GM21723 (cell line): ENCODE data around the gene CEBPG.
A peak's percentile ranks its signal among the peaks of the same experiment; 100 is the strongest.

Source experiments
- ATAC-seq: cut with Tn5 transposase; IDR thresholded peaks from one replicate; pipeline ENCODE4 v1.9.1; 2021; ENCODE audit warnings: mild to moderate bottlenecking, moderate library complexity; ENCODE audit not compliant: unreplicated experiment

The CEBPG gene

DNA sequence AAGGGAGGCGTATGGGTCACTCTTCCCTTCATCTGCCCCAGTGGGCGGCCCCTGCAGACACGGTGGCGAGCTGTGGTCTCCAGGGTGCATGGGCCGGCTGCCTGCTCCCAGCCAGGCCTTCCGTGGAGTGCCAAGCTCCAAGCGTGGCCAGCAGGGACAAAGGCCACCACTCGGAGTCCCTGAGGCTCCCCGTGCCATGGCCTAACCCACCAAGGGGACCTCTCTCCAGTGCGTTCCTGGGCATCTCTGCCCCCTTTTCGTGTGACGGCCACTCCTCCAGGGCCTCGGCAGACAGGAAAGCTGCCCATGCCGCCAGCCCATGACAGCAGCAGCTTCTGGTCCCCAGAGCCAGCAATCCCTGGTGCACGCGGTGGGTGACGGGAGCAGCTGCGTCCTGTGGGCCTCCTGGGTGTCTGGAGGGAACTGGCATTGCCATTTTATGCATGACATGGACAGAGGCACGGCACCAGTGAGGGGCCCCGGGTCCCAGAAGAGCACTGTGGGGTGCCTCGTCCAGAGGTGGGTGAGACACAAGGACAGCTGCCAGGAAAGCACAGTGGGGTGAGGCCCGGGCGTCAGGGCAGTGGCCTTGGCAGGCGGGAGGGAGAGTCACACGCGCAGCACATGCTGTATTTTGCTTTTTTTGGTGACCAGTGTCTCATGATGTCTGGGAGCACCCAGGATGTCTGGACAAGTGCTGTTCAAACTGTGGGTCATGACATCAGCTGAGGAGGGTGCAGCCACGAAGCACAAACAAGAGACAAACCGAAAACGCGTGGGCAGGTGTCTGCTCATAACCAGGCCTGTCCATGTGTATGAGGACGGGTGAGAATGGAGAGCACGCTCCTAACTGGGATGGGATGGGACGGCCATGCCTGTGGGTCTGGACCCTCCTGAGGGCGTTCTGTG, 32.3 kb downstream of the CEBPG start:
- ATAC-seq: no peak

DNA sequence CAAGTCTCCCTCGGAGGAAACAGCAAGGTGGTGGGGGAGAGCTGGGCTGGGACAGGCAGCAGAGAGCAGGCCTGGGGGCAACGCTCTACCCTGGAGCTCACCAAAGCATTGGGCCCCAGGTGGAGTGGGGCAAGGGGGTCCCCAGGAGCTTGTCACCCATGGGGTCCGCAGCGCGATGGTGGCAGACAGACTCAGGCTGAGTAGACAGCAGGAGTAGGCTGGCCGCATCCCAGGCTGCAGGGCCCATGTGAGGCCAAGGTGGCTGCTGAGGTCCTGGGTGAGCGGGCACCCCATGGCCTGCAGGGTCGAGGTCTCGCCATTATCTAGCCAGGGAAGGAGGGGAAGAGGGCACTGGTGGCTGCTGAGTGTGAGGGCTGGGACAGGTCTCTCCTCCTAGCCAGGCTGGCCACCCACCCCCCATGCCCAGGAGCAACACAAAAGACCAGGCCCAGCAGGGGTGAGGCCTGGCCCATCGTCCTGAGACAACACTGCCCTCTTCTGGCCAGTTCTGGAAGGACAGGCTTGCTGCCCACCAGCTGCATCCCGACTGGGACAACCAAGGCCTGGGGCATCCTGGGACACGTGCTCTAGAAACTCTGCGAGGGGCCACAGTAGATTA, 33.1 kb downstream of the CEBPG start:
- ATAC-seq: no peak

- ATAC-seq: no peak
These were observed 33.6 kb downstream of the CEBPG start for GRCh38 chr19:33407140-33407551.

- no peak for ATAC-seq
These were observed 34.2 kb downstream of the CEBPG start for GRCh38 chr19:33407716-33408115.

- no peak for ATAC-seq
These were observed 34.6 kb downstream of the CEBPG start for GRCh38 chr19:33408116-33408515.

- ATAC-seq: no peak
These were observed 35.3 kb downstream of the CEBPG start for GRCh38 chr19:33408538-33409434.

DNA sequence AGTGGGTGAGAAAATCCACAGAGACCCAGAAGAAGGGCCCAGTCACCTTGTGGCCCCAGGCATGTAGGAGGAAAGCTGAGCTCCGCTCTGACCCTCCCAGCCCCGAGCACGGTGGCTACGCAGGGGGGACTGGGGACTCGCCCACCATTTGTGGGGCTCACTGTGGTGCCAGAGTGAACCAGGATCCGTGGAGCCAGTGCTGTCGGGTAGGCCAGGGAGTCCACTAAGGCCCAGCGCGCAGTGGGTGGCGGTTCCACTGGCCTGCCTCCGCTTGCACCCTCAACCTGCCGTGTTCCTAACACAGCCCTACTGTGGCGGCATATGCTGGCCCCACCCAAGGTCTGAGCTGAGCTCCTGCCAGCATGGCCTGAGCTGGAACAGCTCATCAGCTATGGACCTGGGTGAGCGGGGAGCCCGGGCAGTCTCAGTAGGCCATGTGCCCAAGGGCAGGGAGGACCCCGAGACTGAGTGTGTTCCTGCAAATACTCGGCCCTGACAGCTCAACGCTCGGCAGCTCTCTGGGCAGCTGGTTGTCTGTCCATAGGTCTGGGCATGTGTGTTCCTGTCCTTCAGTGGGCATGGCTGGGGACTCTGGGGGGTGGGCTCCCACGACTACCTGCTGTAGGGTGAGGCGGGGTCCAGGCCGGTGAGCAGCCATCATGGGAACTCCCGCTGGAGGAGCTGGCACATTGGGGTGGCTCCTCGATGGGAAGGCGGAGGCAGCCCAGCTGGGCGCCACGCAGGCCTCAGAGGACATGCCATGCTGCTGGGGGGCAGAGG, 36.6 kb downstream of the CEBPG start:
- no peak for ATAC-seq

DNA sequence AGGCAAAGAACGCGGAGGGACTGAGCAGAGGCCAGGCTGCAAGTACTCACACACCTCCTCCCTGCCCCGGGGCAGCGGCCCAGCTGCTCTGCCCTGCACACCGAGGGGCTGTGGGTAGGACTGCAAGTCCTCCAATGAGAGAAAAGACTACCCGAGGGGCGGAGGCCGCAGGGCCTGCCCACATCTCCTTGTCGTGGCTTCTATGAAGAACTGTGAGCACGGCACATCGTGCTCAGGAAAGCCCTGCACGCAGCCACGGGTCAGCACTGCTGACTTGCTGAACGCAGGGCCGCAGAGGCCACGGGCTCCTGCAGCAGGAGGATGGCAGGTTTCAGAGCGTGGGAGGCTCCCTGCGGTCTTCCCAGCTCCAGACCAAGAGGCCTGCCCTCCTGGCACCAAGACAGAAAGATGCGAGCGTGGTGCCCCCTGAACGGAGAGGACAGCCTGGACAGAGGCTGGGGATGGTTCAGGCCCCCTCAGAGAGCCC, 37.4 kb downstream of the CEBPG start:
- no peak for ATAC-seq

- no peak for ATAC-seq
These were observed 38.2 kb downstream of the CEBPG start for GRCh38 chr19:33411621-33412180.

DNA sequence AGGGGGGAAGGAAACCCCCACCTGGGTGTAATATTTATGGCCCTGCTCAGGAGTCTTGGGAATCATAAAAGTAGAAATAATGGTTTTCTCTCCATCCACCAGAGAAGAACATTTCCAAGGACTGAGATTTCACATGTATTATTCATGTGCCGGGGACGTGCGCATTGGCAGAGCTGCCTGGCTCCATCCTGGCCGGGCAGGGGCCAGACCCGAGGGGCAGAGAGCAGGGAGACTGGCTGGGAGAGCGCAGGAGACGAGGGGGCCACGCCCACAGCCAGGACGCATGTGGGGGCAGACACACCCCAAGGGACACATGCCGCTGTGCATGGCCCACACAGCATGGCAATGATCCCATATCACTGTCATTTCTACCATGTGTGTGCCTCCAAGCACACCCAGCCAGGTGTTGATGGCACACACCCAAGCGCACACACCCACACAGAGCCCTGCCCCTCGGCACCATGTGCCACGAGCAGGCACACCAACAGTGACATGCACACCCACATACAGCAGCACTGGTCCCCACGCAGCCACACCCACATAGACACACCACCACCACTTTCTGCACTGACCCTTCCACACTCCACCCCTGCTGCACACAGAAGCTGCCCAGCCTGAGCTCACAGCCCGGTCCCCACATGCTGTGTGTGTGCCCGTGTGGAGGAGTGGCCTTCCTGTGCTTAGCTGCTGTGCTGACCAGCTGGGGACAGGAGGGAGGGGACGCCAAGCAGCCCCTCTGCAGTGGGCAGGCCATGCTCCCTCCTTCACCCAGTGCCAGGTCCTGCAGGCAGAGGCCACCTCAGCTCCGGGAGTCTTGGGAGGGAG, 39.3 kb downstream of the CEBPG start:
- ATAC-seq: no peak

DNA sequence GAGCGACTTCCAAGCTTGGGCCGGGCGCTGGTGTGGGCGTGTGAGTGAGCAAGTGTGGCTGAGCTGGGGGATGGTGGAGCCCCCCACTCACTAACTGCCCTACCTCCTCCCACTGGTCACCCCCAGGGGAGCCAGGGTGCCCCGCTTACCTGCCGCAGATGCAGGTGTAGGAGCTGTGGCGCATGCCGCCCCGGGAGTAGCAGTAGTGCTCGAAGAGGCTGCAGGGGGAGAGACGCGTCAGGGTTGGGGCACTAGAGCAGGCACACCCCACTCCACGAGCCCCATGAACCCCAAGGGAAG, 39.9 kb downstream of the CEBPG start:
- no peak for ATAC-seq

GRCh38 chr19:33413868-33414666, 40.6 kb downstream of the CEBPG start:
- ATAC-seq: no peak

- no peak for ATAC-seq
These were observed 41.4 kb downstream of the CEBPG start for GRCh38 chr19:33414667-33415605.

DNA sequence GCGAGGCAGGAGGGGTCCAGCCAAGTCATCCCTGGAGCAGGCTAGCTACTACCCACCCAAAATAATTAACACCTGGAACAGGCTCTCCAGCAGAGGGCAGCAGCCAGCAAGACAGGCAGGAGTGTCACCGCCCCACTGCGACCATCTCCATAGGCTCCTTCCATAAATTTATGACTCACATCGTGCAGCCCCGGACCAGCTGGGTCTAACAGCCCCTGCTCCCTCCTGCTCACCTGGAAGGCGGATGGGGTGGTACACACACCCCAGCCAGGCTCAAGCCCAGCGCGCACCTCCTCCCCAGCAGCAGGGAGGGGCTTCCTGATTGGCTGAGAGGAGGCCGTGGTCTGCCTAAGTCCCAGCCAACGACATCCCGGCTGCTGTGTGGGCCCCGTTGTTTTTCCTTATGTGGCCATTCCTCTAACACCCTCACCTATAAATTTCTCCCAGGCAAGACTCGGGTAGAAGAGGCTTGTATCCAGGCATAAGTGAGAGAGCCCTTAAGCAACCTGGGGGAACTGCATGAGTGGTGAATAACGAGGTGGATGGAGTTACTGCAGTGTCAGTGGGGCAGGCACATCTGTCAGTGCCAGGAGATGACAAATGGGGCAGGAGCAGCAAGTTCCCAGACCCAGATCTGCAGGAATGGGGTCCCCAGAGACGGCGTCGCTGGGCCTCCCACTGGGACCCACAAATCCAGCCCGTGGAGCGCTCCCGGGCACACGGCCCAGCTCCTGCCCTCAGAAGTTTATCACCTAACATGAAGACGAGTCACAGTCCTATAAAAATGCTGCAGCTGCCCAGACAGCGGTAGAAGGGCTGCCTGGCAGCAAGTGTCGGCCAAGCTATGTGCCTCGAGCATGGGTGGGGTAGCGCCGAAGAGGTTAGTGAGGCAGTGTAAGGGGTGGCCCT, 43.1 kb downstream of the CEBPG start:
- ATAC-seq: peak; percentile 60

DNA sequence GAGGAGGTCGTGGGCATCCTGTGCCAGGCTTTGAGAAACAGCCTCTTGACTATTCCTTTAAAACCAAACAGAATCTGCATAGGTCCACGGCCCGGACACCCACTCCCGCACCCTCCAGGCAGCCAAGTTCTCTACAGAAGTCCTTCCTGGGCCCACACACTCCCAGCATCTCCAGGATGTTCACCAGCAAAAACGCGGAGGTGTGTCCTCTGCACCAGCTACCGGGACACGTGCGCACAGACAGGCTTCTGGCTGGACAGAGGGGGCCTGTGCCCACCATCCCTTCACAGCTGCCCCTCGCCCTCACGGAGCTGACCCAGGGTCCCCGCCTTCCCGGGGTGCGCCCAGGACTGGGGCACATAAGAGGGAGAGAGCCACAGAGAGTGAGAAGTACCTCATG, 44.2 kb downstream of the CEBPG start:
- no peak for ATAC-seq

DNA sequence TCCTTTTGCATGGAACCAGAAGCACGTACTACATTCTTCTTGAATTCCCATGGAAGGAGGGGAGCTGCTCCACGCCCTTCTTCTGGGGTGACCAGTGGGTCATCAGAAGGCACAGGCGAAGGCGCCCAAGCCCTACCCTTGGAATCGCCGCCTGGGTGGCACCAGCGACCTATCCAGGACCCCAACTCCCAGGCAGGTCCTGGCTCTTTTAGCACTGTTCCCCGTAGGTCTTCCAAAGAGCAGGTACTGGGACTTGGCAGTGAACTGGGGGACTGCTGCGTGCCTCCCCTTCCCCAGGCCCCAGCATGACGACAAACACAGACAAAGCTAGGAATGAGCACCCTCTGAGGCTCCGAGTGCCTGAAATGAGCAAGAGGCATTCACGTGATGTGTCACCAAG, 45.0 kb downstream of the CEBPG start:
- ATAC-seq: no peak
